Measurements from ENCODE around the gene VAV3. TPM values are rescaled to one million over a fixed set of nuclear protein-coding genes. Genes with fewer than 3 reads are reported as not detected.
A peak's percentile ranks its signal among the peaks of the same experiment; 100 is the strongest.

The VAV3 gene
- total and polyA plus RNA-seq, 2 of the 8 experiments (the other 6 are each of a cell fraction or from before 2014, with no cell fraction given), result 2.9 to 7.9 TPM

DNA sequence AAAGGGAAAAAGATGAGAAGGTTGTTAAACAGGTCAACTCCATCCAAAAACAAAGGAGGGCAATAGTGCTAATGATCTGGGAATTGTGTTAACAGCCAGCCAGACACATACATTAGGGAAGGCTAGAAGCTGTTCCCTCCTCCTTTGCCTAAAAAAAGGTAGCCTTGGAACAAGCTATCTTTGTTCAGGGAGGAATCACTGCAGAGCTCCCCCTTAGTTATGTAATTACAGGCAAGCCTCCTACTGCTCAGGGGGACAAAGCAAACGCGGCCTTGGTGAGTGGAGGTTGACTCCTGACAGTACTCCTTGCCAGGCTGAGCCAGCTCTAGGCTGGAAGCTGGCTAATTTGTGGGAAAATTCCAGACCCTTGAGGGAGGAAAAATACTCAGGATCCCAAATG lies 97.6 kb downstream of the VAV3 start (continued):
- TF ChIP-seq, protein P1, sequence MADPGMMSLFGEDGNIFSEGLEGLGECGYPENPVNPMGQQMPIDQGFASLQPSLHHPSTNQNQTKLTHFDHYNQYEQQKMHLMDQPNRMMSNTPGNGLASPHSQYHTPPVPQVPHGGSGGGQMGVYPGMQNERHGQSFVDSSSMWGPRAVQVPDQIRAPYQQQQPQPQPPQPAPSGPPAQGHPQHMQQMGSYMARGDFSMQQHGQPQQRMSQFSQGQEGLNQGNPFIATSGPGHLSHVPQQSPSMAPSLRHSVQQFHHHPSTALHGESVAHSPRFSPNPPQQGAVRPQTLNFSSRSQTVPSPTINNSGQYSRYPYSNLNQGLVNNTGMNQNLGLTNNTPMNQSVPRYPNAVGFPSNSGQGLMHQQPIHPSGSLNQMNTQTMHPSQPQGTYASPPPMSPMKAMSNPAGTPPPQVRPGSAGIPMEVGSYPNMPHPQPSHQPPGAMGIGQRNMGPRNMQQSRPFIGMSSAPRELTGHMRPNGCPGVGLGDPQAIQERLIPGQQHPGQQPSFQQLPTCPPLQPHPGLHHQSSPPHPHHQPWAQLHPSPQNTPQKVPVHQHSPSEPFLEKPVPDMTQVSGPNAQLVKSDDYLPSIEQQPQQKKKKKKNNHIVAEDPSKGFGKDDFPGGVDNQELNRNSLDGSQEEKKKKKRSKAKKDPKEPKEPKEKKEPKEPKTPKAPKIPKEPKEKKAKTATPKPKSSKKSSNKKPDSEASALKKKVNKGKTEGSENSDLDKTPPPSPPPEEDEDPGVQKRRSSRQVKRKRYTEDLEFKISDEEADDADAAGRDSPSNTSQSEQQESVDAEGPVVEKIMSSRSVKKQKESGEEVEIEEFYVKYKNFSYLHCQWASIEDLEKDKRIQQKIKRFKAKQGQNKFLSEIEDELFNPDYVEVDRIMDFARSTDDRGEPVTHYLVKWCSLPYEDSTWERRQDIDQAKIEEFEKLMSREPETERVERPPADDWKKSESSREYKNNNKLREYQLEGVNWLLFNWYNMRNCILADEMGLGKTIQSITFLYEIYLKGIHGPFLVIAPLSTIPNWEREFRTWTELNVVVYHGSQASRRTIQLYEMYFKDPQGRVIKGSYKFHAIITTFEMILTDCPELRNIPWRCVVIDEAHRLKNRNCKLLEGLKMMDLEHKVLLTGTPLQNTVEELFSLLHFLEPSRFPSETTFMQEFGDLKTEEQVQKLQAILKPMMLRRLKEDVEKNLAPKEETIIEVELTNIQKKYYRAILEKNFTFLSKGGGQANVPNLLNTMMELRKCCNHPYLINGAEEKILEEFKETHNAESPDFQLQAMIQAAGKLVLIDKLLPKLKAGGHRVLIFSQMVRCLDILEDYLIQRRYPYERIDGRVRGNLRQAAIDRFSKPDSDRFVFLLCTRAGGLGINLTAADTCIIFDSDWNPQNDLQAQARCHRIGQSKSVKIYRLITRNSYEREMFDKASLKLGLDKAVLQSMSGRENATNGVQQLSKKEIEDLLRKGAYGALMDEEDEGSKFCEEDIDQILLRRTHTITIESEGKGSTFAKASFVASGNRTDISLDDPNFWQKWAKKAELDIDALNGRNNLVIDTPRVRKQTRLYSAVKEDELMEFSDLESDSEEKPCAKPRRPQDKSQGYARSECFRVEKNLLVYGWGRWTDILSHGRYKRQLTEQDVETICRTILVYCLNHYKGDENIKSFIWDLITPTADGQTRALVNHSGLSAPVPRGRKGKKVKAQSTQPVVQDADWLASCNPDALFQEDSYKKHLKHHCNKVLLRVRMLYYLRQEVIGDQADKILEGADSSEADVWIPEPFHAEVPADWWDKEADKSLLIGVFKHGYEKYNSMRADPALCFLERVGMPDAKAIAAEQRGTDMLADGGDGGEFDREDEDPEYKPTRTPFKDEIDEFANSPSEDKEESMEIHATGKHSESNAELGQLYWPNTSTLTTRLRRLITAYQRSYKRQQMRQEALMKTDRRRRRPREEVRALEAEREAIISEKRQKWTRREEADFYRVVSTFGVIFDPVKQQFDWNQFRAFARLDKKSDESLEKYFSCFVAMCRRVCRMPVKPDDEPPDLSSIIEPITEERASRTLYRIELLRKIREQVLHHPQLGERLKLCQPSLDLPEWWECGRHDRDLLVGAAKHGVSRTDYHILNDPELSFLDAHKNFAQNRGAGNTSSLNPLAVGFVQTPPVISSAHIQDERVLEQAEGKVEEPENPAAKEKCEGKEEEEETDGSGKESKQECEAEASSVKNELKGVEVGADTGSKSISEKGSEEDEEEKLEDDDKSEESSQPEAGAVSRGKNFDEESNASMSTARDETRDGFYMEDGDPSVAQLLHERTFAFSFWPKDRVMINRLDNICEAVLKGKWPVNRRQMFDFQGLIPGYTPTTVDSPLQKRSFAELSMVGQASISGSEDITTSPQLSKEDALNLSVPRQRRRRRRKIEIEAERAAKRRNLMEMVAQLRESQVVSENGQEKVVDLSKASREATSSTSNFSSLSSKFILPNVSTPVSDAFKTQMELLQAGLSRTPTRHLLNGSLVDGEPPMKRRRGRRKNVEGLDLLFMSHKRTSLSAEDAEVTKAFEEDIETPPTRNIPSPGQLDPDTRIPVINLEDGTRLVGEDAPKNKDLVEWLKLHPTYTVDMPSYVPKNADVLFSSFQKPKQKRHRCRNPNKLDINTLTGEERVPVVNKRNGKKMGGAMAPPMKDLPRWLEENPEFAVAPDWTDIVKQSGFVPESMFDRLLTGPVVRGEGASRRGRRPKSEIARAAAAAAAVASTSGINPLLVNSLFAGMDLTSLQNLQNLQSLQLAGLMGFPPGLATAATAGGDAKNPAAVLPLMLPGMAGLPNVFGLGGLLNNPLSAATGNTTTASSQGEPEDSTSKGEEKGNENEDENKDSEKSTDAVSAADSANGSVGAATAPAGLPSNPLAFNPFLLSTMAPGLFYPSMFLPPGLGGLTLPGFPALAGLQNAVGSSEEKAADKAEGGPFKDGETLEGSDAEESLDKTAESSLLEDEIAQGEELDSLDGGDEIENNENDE (IDR thresholded peaks at IDR 0.05; ENCODE audit: insufficient replicate concordance, low read length), result peak; percentile 75
- no peak for TF ChIP-seq RFX5 (IDR thresholded peaks at IDR 0.05; ENCODE audit: borderline replicate concordance, low read depth, low read length)
- no peak for TF ChIP-seq SUZ12 (IDR thresholded peaks at IDR 0.05; ENCODE audit: low read length)
